Uterus (tissue), 4 donors: Measurements from ENCODE around the gene CCR7. TPM values are rescaled to one million over a fixed set of nuclear protein-coding genes. Genes with fewer than 3 reads are reported as not detected.

Experiments
- DNase-seq, 2 donors: peaks; one replicate each; pipeline ENCODE4 v3.0.0-alpha.2; 2019 to 2020
- H3K27ac ChIP-seq, 2 donors: fragments of 200-600 bp; sonication (generic); 1 replicate in 1 of 2; 2 replicates in 1 of 2; pipeline ENCODE4 v1.5.1; 2016 to 2018
- H3K27me3 ChIP-seq, 2 donors: fragments of 200-600 bp; sonication (generic); one replicate each; pipeline ENCODE4 v1.5.1; 2018 to 2019; ENCODE audit warnings: control low read depth in 1 of 2
- H3K36me3 ChIP-seq, 2 donors: fragments of 200-600 bp; sonication (generic); one replicate each; pipeline ENCODE4 v1.5.1; 2019; ENCODE audit warnings: control low read depth in 1 of 2
- H3K4me1 ChIP-seq, 2 donors: fragments of 200-600 bp; sonication (generic); one replicate each; pipeline ENCODE4 v1.5.1; 2018 to 2019; ENCODE audit warnings: control low read depth in 1 of 2
- H3K4me3 ChIP-seq, 2 donors: fragments of 200-600 bp; sonication (generic); 1 replicate in 1 of 2; 2 replicates in 1 of 2; pipeline ENCODE4 v1.5.1; 2018 to 2019; ENCODE audit warnings: mild to moderate bottlenecking in 1 of 2
- H3K9me3 ChIP-seq, 2 donors: fragments of 200-600 bp; sonication (generic); one replicate each; pipeline ENCODE4 v1.5.1; 2019; ENCODE audit warnings: control low read depth in 1 of 2
- CTCF ChIP-seq, 4 experiments: fragments of 200-600 bp in 2 of 4; fragments of 450-650 bp in 2 of 4; sonication (generic) in 2 of 4; IDR thresholded peaks; one replicate each; pipeline ENCODE4 v1.5.1; 2016 to 2019; ENCODE audit warnings: antibody characterized with exemption in 4 of 4, mild to moderate bottlenecking in 2 of 4, moderate library complexity in 1 of 4
- POLR2A ChIP-seq, 2 donors: fragments of 450-650 bp; IDR thresholded peaks; one replicate each; pipeline ENCODE4 v1.6.1; 2016; ENCODE audit warnings: antibody characterized with exemption in 2 of 2, mild to moderate bottlenecking in 1 of 2, moderate library complexity in 1 of 2
- intact Hi-C: fragments of 100-400 bp; cut with DNase I; formaldehyde crosslinking; loops from one replicate; pipeline ENCODE4 v1.15.1; 2023; ENCODE audit warnings: low total_unique reads
- total RNA-seq, 4 donors: library from RNA; depleted of rRNA in 3 of 4; stranded (reverse); fragments of >200 nt in 3 of 4; gene quantifications; one replicate each; pipeline versions ENCODE4 v1.1.0 to v1.2.4, GENCODE V29; 2014 to 2023
- donor health status: DM: yes; HTN: yes; CAD: no.

The CCR7 gene
- total RNA-seq, 4 donors from 2014 or later: 0.14 TPM; not detected in 3

GRCh38 chr17:40541060-40541872 is 24.0 kb downstream of the CCR7 start:
- TF ChIP-seq POLR2A (IDR thresholded peaks at IDR 0.05) (no peak), CTCF (IDR thresholded peaks at IDR 0.05) (no peak)
- Histone ChIP-seq H3K4me3 (no peak overlapping the region), H3K9me3 (no peaks in the 10 kb centered on the region), H3K27me3 (no peaks in the 10 kb centered on the region), H3K4me1 (peaks cover 22 to 35% of the 10 kb centered on the region in 2 donors), H3K27ac (peak overlapping the region; percentile 93 to 98), H3K36me3 (no peaks in the 10 kb centered on the region)
- intact Hi-C loops: no loop called here
- DNase-seq: peak; percentile 20 to 29

DNA sequence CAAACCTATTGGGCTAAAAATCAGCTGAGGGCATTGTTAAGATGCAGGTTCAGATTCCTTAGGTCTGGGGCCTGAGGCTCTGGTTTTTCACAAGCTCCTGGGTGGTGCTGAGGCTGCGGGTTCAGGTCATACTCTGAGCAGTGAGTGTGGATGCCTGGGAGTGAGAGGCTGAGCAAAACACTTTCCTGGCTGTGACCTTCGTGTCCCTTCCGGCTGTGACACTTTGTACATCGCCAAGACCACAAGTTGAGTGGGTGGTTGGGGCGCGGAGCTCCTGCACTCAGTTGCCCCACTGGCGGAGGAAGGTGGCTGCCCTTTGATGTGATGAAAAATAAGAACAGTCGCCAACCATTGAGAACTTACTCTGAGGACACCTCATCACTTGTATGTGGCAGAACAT is 24.8 kb downstream of the CCR7 start:
- peaks cover 22 to 38% of the 10 kb centered on the region in 2 donors for H3K4me1 ChIP-seq
- intact Hi-C loops: no loop called here
- H3K36me3 ChIP-seq: no peaks in the 10 kb centered on the region
- no peak overlapping the region for H3K4me3 ChIP-seq
- peak in 1 of 2 donors; percentile 17 for DNase-seq
- peak overlapping the region; percentile 93 to 98 for H3K27ac ChIP-seq
- TF ChIP-seq POLR2A (IDR thresholded peaks at IDR 0.05) (no peak), CTCF (IDR thresholded peaks at IDR 0.05) (no peak)
- H3K9me3 ChIP-seq: no peaks in the 10 kb centered on the region
- no peaks in the 10 kb centered on the region for H3K27me3 ChIP-seq

DNA sequence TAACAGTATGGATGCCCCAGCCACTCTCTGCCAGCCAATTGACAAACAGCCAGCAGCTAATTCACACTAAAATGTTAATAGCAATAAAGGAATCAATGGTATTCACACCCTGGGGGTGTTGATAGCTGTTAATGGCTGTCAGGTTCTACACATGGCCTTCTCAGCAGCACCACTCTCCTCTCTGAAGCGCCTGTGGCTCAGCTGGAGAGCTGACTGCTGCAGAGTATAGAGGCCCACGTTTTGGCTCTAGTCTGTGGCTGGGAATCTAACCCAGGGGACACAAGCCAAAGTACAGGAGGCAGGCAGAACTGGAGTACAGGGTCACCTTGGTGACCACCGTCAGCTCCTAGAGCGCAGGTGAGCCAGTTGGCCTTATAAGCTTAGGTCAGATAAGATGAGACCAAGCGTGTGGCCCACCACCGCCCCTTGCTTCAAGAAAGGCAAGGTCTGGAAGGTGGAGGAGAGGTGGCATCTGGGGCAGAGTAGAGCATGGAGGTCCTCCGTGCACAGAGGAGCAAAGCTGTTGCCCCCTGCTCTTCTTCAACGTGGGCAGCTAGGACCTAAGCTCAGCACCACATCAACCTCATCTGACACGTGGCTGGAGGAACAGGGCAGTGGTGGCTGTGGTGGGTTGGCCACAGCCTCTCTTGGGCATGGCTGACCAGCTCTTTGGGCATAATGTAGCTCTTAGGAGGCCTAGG is 25.4 kb downstream of the CCR7 start:
- peak in 1 of 2 donors; percentile 13 for DNase-seq
- no peak overlapping the region for H3K4me3 ChIP-seq
- H3K27me3 ChIP-seq: no peaks in the 10 kb centered on the region
- intact Hi-C loops: loop anchor here (10.0 kb wide), 2 partner anchors 65 to 185 kb away; no protein-coding TSS in a partner anchor
- H3K27ac ChIP-seq: peak overlapping the region; percentile 93 to 98
- H3K36me3 ChIP-seq: no peaks in the 10 kb centered on the region
- no peak for TF ChIP-seq CTCF (IDR thresholded peaks at IDR 0.05)
- no peak for TF ChIP-seq POLR2A (IDR thresholded peaks at IDR 0.05)
- peaks cover 22 to 38% of the 10 kb centered on the region in 2 donors for H3K4me1 ChIP-seq
- no peaks in the 10 kb centered on the region for H3K9me3 ChIP-seq

- no peaks in the 10 kb centered on the region for H3K27me3 ChIP-seq
- H3K4me3 ChIP-seq: no peak overlapping the region
- DNase-seq: no peak
- no peak for TF ChIP-seq CTCF (IDR thresholded peaks at IDR 0.05)
- no peak for TF ChIP-seq POLR2A (IDR thresholded peaks at IDR 0.05)
- peak overlapping the region; percentile 93 to 98 for H3K27ac ChIP-seq
- intact Hi-C loops: loop anchor here (10.0 kb wide), 2 partner anchors 64 to 184 kb away; no protein-coding TSS in a partner anchor
- no peaks in the 10 kb centered on the region for H3K36me3 ChIP-seq
- peaks cover 22 to 37% of the 10 kb centered on the region in 2 donors for H3K4me1 ChIP-seq
- H3K9me3 ChIP-seq: no peaks in the 10 kb centered on the region
These were observed 26.2 kb downstream of the CCR7 start for GRCh38 chr17:40538936-40539705.
